RWPE2 (cell line): ENCODE measurements around the gene DICER1.

Experiments
- ATAC-seq: fragments of 200-7000 bp; cut with Tn5 transposase; 3 replicates; pipeline ENCODE4 v1.9.1; 2021; ENCODE audit warnings: low read depth
- DNase-seq: peaks from one replicate; pipeline ENCODE4 v3.0.0-alpha.2; 2020; ENCODE audit warnings: low spot score
- H3K27ac ChIP-seq: fragments of 450-650 bp; 2 replicates; pipeline ENCODE4 v1.5.1; 2017; ENCODE audit warnings: mild to moderate bottlenecking; ENCODE audit not compliant: poor library complexity, severe bottlenecking
- H3K27me3 ChIP-seq: fragments of 250-450 bp; sonication (Bioruptor Pico); 2 replicates; pipeline ENCODE4 v1.5.1; 2021; ENCODE audit warnings: mild to moderate bottlenecking, moderate library complexity; ENCODE audit not compliant: insufficient read depth, poor library complexity, severe bottlenecking
- H3K36me3 ChIP-seq: fragments of 250-450 bp; sonication (Bioruptor Pico); 2 replicates; pipeline ENCODE4 v1.5.1; 2020; ENCODE audit warnings: low read depth, mild to moderate bottlenecking, moderate library complexity
- H3K4me1 ChIP-seq: fragments of 250-450 bp; sonication (Bioruptor Pico); 2 replicates; pipeline ENCODE4 v1.5.1; 2021; ENCODE audit warnings: mild to moderate bottlenecking, moderate library complexity; ENCODE audit not compliant: insufficient read depth, poor library complexity, severe bottlenecking
- H3K4me3 ChIP-seq: fragments of 250-450 bp; sonication (Bioruptor Pico); 2 replicates; pipeline ENCODE4 v1.5.1; 2021; ENCODE audit warnings: mild to moderate bottlenecking, moderate library complexity; ENCODE audit not compliant: severe bottlenecking
- H3K9me3 ChIP-seq: fragments of 250-450 bp; sonication (Bioruptor Pico); 2 replicates; pipeline ENCODE4 v1.5.1; 2021; ENCODE audit warnings: mild to moderate bottlenecking, moderate library complexity; ENCODE audit not compliant: severe bottlenecking
- TF ChIP-seq, protein P1 (sequence below): fragments of 450-650 bp; IDR thresholded peaks from one replicate; pipeline ENCODE4 v1.5.1; 2017; ENCODE audit warnings: mild to moderate bottlenecking, moderate library complexity; ENCODE audit not compliant: poor library complexity, severe bottlenecking

The DICER1 gene

DNA sequence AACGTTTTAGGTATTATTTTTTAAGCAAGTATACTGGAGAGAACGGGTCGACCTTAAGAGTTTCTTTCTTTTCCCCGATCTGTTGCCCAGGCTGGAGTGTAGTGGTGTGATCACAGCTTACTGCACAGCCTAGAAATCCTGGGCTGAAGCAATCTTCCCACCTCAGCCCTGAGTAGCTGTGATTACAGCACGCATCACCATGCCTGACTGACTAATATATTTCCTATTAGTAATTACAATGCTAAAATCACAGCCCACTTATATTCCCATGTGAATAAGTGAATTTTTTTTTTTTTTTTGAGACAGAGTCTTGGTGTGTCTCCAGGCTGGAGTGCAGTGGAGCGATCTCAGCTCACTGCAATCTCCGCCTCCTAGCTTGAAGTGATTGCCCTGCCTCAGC lies 50.4 kb downstream of the DICER1 start:
- TF ChIP-seq, protein P1, sequence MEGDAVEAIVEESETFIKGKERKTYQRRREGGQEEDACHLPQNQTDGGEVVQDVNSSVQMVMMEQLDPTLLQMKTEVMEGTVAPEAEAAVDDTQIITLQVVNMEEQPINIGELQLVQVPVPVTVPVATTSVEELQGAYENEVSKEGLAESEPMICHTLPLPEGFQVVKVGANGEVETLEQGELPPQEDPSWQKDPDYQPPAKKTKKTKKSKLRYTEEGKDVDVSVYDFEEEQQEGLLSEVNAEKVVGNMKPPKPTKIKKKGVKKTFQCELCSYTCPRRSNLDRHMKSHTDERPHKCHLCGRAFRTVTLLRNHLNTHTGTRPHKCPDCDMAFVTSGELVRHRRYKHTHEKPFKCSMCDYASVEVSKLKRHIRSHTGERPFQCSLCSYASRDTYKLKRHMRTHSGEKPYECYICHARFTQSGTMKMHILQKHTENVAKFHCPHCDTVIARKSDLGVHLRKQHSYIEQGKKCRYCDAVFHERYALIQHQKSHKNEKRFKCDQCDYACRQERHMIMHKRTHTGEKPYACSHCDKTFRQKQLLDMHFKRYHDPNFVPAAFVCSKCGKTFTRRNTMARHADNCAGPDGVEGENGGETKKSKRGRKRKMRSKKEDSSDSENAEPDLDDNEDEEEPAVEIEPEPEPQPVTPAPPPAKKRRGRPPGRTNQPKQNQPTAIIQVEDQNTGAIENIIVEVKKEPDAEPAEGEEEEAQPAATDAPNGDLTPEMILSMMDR: no peak
- ATAC-seq (peak; percentile 50; the same call in 1 of the 3 replicates), DNase-seq (no peak)
- no peaks in the 10 kb centered on the region for H3K27me3 ChIP-seq
- no peak overlapping the region for H3K4me3 ChIP-seq
- H3K4me1 ChIP-seq: no peaks in the 10 kb centered on the region
- H3K27ac ChIP-seq: no peak overlapping the region
- no peaks in the 10 kb centered on the region for H3K9me3 ChIP-seq
- H3K36me3 ChIP-seq: peaks cover 100% of the 10 kb centered on the region

DNA sequence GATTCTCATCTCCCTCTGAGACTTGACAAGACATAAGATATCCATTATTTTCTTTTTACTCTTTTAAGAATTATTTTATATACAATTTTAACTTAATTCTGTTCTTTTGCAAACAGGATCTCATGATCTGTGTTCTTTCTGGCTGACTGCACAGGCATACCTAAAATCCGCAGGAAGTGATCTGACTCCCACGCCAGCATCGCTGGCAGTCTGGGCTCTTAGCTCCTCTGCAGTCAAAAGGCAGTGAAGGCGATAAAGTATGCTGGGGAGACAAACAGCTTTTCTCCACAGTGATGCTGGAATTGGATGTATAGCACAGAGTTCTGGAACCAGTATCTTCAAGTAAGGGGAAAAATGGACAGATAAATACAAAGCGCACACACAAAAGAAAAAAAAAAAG lies 52.4 kb downstream of the DICER1 start:
- no peaks in the 10 kb centered on the region for H3K9me3 ChIP-seq
- no peaks in the 10 kb centered on the region for H3K27me3 ChIP-seq
- no peak overlapping the region for H3K4me3 ChIP-seq
- DNase-seq: no peak
- H3K36me3 ChIP-seq: peaks cover 95% of the 10 kb centered on the region
- ATAC-seq: no peak
- TF ChIP-seq, protein P1: no peak
- no peak overlapping the region for H3K27ac ChIP-seq
- H3K4me1 ChIP-seq: no peaks in the 10 kb centered on the region

DNA sequence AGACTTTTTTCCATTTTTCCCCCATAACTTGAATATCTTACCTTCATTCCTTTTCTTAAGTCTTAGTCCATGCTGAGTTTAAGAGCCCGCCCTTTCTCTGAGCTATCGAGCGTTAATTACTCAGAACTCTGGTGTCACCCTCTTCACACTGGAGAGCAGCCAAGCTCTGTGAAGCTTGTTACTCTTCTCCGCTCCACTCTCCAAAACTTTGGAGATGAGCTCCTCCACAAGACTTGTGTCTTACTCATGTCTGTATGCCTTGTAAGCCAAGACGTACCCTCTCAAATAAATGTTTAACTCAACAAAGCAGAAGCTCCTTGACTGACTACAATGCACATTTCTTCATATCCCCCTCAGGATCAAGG lies 54.7 kb downstream of the DICER1 start:
- DNase-seq (no peak), ATAC-seq (no peak)
- TF ChIP-seq, protein P1: no peak
- peaks cover 95% of the 10 kb centered on the region for H3K36me3 ChIP-seq
- no peak overlapping the region for H3K27ac ChIP-seq
- peaks cover 2% of the 10 kb centered on the region for H3K4me1 ChIP-seq
- no peaks in the 10 kb centered on the region for H3K9me3 ChIP-seq
- no peaks in the 10 kb centered on the region for H3K27me3 ChIP-seq
- no peak overlapping the region for H3K4me3 ChIP-seq

DNA sequence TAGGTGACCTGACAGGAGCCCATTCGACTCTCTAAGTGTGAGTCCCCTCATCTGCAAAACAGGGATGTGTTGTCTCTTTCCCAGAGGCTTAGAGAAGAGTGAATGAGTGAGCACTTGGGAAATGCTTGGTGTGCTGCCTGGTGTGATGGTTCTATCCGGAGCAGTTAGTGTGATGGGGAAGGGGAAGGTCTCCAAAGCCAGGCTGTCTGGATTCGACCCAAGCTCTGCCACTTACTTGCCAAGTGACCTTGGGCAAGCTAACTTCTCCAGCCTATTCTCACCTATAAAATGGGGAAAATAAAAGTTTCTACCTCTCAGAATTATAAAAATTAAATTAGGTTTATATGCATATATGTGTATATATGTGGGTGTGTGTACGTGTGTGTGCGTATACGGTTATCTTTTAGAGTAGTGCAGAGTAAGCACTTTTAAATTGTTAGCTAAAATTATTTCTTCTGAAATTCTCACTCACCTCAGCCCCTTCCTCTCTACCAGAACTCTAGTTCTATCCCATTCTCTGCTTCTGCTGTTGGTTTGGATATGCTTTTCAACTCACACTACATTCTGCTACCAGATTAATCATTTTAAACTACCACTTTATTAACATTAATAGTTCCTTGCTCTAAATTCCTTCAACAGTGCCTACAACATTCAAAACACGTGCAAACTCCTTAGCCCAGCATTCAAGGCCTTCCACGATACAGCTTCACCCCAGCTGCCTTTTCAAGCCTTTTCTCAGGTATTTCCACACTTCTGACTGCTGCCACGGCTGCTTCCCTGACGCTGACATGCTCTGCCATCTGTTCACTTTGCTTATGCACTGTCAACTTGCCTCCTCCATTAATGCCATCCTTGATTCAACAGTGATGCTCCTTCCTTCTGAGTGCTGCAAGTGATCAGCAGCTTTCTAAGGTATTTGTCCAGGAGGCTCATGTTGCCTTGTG lies 55.3 kb downstream of the DICER1 start:
- ATAC-seq: no peak
- TF ChIP-seq, protein P1: no peak
- Histone ChIP-seq H3K27ac (no peak overlapping the region), H3K9me3 (no peaks in the 10 kb centered on the region), H3K4me3 (no peak overlapping the region), H3K27me3 (no peaks in the 10 kb centered on the region), H3K36me3 (peaks cover 95% of the 10 kb centered on the region), H3K4me1 (peaks cover 2% of the 10 kb centered on the region)
- DNase-seq: no peak
